ENCODE data around the gene PLPP2.

Gene PLPP2

DNA sequence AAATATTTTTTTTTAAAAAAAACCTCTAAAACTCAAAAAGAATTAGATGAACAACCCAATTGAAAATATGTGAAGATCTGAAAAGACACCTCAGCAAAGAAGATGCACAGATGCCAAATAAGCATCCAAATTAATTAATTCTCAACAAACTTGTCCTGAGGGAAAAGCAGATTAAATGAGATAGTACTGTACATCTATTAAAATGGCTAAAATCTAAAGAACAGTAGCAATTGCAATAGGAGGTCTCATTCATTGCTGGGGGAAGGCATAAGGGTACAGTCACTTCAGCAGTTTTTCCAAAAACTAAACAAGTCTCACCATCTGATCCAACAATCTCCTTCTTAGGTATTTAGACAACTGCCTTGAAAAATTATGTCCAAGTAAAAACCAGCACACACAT lies 22.0 kb downstream of the PLPP2 start:
- TF ChIP-seq TAF1 (IDR thresholded peaks at IDR 0.05; ENCODE audit: borderline replicate concordance, insufficient read depth, low read length), result no peak
- TF ChIP-seq, protein P1, sequence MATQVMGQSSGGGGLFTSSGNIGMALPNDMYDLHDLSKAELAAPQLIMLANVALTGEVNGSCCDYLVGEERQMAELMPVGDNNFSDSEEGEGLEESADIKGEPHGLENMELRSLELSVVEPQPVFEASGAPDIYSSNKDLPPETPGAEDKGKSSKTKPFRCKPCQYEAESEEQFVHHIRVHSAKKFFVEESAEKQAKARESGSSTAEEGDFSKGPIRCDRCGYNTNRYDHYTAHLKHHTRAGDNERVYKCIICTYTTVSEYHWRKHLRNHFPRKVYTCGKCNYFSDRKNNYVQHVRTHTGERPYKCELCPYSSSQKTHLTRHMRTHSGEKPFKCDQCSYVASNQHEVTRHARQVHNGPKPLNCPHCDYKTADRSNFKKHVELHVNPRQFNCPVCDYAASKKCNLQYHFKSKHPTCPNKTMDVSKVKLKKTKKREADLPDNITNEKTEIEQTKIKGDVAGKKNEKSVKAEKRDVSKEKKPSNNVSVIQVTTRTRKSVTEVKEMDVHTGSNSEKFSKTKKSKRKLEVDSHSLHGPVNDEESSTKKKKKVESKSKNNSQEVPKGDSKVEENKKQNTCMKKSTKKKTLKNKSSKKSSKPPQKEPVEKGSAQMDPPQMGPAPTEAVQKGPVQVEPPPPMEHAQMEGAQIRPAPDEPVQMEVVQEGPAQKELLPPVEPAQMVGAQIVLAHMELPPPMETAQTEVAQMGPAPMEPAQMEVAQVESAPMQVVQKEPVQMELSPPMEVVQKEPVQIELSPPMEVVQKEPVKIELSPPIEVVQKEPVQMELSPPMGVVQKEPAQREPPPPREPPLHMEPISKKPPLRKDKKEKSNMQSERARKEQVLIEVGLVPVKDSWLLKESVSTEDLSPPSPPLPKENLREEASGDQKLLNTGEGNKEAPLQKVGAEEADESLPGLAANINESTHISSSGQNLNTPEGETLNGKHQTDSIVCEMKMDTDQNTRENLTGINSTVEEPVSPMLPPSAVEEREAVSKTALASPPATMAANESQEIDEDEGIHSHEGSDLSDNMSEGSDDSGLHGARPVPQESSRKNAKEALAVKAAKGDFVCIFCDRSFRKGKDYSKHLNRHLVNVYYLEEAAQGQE (IDR thresholded peaks at IDR 0.05; ENCODE audit: insufficient read depth in 1 of 2, low read depth in 2 of 2, low read length in 2 of 2), result no peak
- TF ChIP-seq SIN3A (IDR thresholded peaks at IDR 0.05; ENCODE audit: borderline replicate concordance, insufficient read depth, low read length), result no peak

DNA sequence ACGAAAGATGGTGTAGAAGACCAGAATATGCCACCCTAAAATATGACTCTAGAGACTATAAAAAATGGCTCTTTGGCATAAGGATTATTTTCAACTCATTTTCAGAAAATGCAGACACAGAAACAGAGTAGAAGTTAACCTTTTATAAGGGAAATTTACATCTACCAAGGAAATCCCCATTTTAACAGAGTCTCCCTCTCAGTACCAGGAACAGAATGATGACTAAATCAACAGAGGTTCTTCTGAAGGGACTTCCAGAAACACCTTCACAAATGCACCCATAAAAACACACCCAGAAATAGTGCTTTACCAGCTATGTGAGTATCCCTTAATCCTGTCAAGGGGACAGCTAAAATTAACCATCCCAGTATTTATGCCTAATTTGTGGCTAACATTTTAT lies 29.1 kb downstream of the PLPP2 start:
- TF ChIP-seq SIN3A (IDR thresholded peaks at IDR 0.05; ENCODE audit: borderline replicate concordance, insufficient read depth, low read length) (no peak), TAF1 (IDR thresholded peaks at IDR 0.05; ENCODE audit: borderline replicate concordance, insufficient read depth, low read length) (no peak), POLR2AphosphoS5 (IDR thresholded peaks at IDR 0.05; ENCODE audit: low read depth, low read length) (no peak), FOXP2 (optimal IDR thresholded peaks at IDR 0.05; ENCODE audit: borderline replicate concordance, extremely low read depth, extremely low read length, insufficient read depth) (no peak)
- TF ChIP-seq, protein P1 (IDR thresholded peaks at IDR 0.05; ENCODE audit: insufficient read depth in 1 of 2, low read depth in 2 of 2, low read length in 2 of 2), result no peak

GRCh38 chr19:246551-246950 lies 44.7 kb downstream of the PLPP2 start:
- TF ChIP-seq POLR2AphosphoS5 (IDR thresholded peaks at IDR 0.05; ENCODE audit: low read depth, low read length) (no peak), FOXP2 (optimal IDR thresholded peaks at IDR 0.05; ENCODE audit: borderline replicate concordance, extremely low read depth, extremely low read length, insufficient read depth) (no peak), TAF1 (IDR thresholded peaks at IDR 0.05; ENCODE audit: borderline replicate concordance, insufficient read depth, low read length) (no peak), SIN3A (IDR thresholded peaks at IDR 0.05; ENCODE audit: borderline replicate concordance, insufficient read depth, low read length) (no peak)
- TF ChIP-seq, protein P1 (IDR thresholded peaks at IDR 0.05; ENCODE audit: insufficient read depth in 1 of 2, low read depth in 2 of 2, low read length in 2 of 2), result no peak

- TF ChIP-seq POLR2AphosphoS5 (IDR thresholded peaks at IDR 0.05; ENCODE audit: low read depth, low read length) (no peak), TAF1 (IDR thresholded peaks at IDR 0.05; ENCODE audit: borderline replicate concordance, insufficient read depth, low read length) (no peak), SIN3A (IDR thresholded peaks at IDR 0.05; ENCODE audit: borderline replicate concordance, insufficient read depth, low read length) (no peak), FOXP2 (optimal IDR thresholded peaks at IDR 0.05; ENCODE audit: borderline replicate concordance, extremely low read depth, extremely low read length, insufficient read depth) (no peak)
- TF ChIP-seq, protein P1 (IDR thresholded peaks at IDR 0.05; ENCODE audit: insufficient read depth in 1 of 2, low read depth in 2 of 2, low read length in 2 of 2), result no peak
Measured at GRCh38 chr19:245457-245856, 45.7 kb downstream of the PLPP2 start.
